H9 (cell line): ENCODE measurements around the gene RFT1. TPM values are rescaled to one million over a fixed set of nuclear protein-coding genes. Genes with fewer than 3 reads are reported as not detected.

Source experiments
- DNase-seq: peaks from one replicate; pipeline ENCODE4 v3.0.0-alpha.2; 2017
- H2AFZ ChIP-seq: one replicate; pipeline ENCODE4 v1.6.1; 2013; ENCODE audit warnings: mild to moderate bottlenecking, low read length, control low read depth, moderate library complexity
- H2AK5ac ChIP-seq: 2 replicates; pipeline ENCODE4 v1.6.1; 2013; ENCODE audit warnings: low read length, control low read depth, mixed read lengths; ENCODE audit not compliant: insufficient read length
- H2BK120ac ChIP-seq: one replicate; pipeline ENCODE4 v1.6.1; 2013; ENCODE audit warnings: low read depth, mild to moderate bottlenecking, low read length, control low read depth, inconsistent platforms; ENCODE audit not compliant: poor library complexity, severe bottlenecking
- H2BK12ac ChIP-seq: 2 replicates; pipeline ENCODE4 v1.6.1; 2013; ENCODE audit warnings: low read length, control low read depth, mixed read lengths, low read depth; ENCODE audit not compliant: insufficient read length
- H2BK15ac ChIP-seq: 2 replicates; pipeline ENCODE4 v1.6.1; 2013; ENCODE audit warnings: low read depth, low read length, control low read depth
- H2BK20ac ChIP-seq: one replicate; pipeline ENCODE4 v1.6.1; 2013; ENCODE audit warnings: low read depth, mild to moderate bottlenecking, low read length, control low read depth, inconsistent platforms; ENCODE audit not compliant: poor library complexity, severe bottlenecking
- H2BK5ac ChIP-seq: 2 replicates; pipeline ENCODE4 v1.6.1; 2013; ENCODE audit warnings: low read length, control low read depth, mixed read lengths; ENCODE audit not compliant: insufficient read length
- H3K14ac ChIP-seq: 2 replicates; pipeline ENCODE4 v1.6.1; 2013; ENCODE audit warnings: low read length, control low read depth; ENCODE audit not compliant: insufficient read depth
- H3K18ac ChIP-seq: 2 replicates; pipeline ENCODE4 v1.6.1; 2013; ENCODE audit warnings: low read depth, mild to moderate bottlenecking, mixed read lengths, low read length, control low read depth; ENCODE audit not compliant: insufficient read length
- H3K23ac ChIP-seq: 2 replicates; pipeline ENCODE4 v1.6.1; 2013; ENCODE audit warnings: low read length, control low read depth, mixed read lengths, low read depth; ENCODE audit not compliant: insufficient read length
- H3K23me2 ChIP-seq: 2 replicates; pipeline ENCODE4 v1.6.1; 2013; ENCODE audit warnings: low read depth, mild to moderate bottlenecking, mixed read lengths, low read length, control low read depth; ENCODE audit not compliant: insufficient read length, poor library complexity, severe bottlenecking
- H3K27ac ChIP-seq: 2 replicates; pipeline ENCODE4 v1.5.1; 2013; ENCODE audit warnings: low read length, control low read depth, mixed read lengths, low read depth; ENCODE audit not compliant: insufficient read length
- H3K27me3 ChIP-seq: 2 replicates; pipeline ENCODE4 v1.6.1; 2013; ENCODE audit warnings: low read length, control low read depth, inconsistent platforms; ENCODE audit not compliant: insufficient read depth
- H3K4ac ChIP-seq: 2 replicates; pipeline ENCODE4 v1.6.1; 2013; ENCODE audit warnings: low read depth, mild to moderate bottlenecking, control low read depth, inconsistent platforms, low read length, moderate library complexity
- H3K4me1 ChIP-seq: 2 replicates; pipeline ENCODE4 v1.6.1; 2013; ENCODE audit warnings: low read length, control low read depth, inconsistent platforms; ENCODE audit not compliant: insufficient read depth
- H3K4me2 ChIP-seq: 2 replicates; pipeline ENCODE4 v1.6.1; 2013; ENCODE audit warnings: low read length, control low read depth, mixed read lengths; ENCODE audit not compliant: insufficient read length, insufficient read depth
- H3K56ac ChIP-seq: 2 replicates; pipeline ENCODE4 v1.6.1; 2013; ENCODE audit warnings: low read depth, mild to moderate bottlenecking, mixed read lengths, low read length, control low read depth; ENCODE audit not compliant: insufficient read length
- H3K79me1 ChIP-seq: 2 replicates; pipeline ENCODE4 v1.6.1; 2013; ENCODE audit warnings: low read depth, mild to moderate bottlenecking, moderate library complexity, low read length, control low read depth, inconsistent platforms; ENCODE audit not compliant: insufficient read depth, poor library complexity, severe bottlenecking
- H3K79me2 ChIP-seq: 2 replicates; pipeline ENCODE4 v1.6.1; 2013; ENCODE audit warnings: low read length, control low read depth, inconsistent platforms; ENCODE audit not compliant: insufficient read depth
- H3K9ac ChIP-seq: 2 replicates; pipeline ENCODE4 v1.6.1; 2013; ENCODE audit warnings: low read length, control low read depth, mixed read lengths; ENCODE audit not compliant: insufficient read length; ENCODE audit errors: extremely low read depth
- H3K9me3 ChIP-seq: one replicate; pipeline ENCODE4 v1.6.1; 2013; ENCODE audit warnings: low read depth, low read length, inconsistent platforms; ENCODE audit not compliant: control insufficient read depth
- H3T11ph ChIP-seq: one replicate; pipeline ENCODE4 v1.6.1; 2013; ENCODE audit warnings: mild to moderate bottlenecking, low read length, control low read depth, inconsistent platforms
- H4K20me1 ChIP-seq: one replicate; pipeline ENCODE4 v1.6.1; 2013; ENCODE audit not compliant: control insufficient read depth, insufficient read length, insufficient read depth
- H4K5ac ChIP-seq: 2 replicates; pipeline ENCODE4 v1.6.1; 2013; ENCODE audit warnings: low read depth, mild to moderate bottlenecking, mixed read lengths, low read length, control low read depth; ENCODE audit not compliant: insufficient read length
- H4K8ac ChIP-seq: replicated peaks from 2 replicates; pipeline ENCODE4 v1.6.1; 2013; ENCODE audit warnings: low read length, control low read depth, mixed read lengths, low read depth; ENCODE audit not compliant: insufficient read length
- H4K91ac ChIP-seq: 2 replicates; pipeline ENCODE4 v1.6.1; 2013; ENCODE audit warnings: low read depth, mild to moderate bottlenecking, moderate library complexity, mixed read lengths, low read length, control low read depth; ENCODE audit not compliant: insufficient read length
- H3K27ac Mint-ChIP-seq, 3 experiments: 2 replicates in 2 of 3; 3 replicates in 1 of 3; pipeline ENCODE4 v1.8.0; 2020 to 2021; ENCODE audit warnings: mixed read lengths in 3 of 3, mild to moderate bottlenecking in 1 of 3, moderate library complexity in 1 of 3
- H3K27me3 Mint-ChIP-seq: 2 replicates; pipeline ENCODE4 v1.8.0; 2021; ENCODE audit warnings: low read depth, mild to moderate bottlenecking, moderate library complexity, mixed read lengths
- H3K36me3 Mint-ChIP-seq, 3 experiments: 2 replicates in 2 of 3; 3 replicates in 1 of 3; pipeline ENCODE4 v1.8.0; 2020 to 2021; ENCODE audit warnings: low read depth in 3 of 3, mixed read lengths in 3 of 3; ENCODE audit not compliant: insufficient read depth in 1 of 3
- H3K4me1 Mint-ChIP-seq, 2 experiments: 2 replicates each; pipeline ENCODE4 v1.8.0; 2020; ENCODE audit warnings: mixed read lengths in 2 of 2
- H3K4me3 Mint-ChIP-seq, 2 experiments: 2 replicates in 1 of 2; 3 replicates in 1 of 2; pipeline ENCODE4 v1.8.0; 2020 to 2021; ENCODE audit warnings: mild to moderate bottlenecking in 2 of 2, mixed read lengths in 2 of 2, moderate library complexity in 1 of 2
- H3K9me3 Mint-ChIP-seq, 2 experiments: 2 replicates in 1 of 2; 3 replicates in 1 of 2; pipeline ENCODE4 v1.8.0; 2020; ENCODE audit warnings: mild to moderate bottlenecking in 2 of 2, mixed read lengths in 2 of 2, moderate library complexity in 1 of 2
- WGBS: extraction: QIAGEN DNeasy Blood & Tissue Kit; methylation state at CpG from one replicate; pipeline ENCODE4 v1.1.7; 2013; ENCODE audit warnings: missing lambda C conversion rate, low lambda C conversion rate, mixed read lengths; ENCODE audit not compliant: insufficient read length; ENCODE audit errors: extremely low coverage; 5-methylcytosine and 5-hydroxymethylcytosine counted together
- total RNA-seq: library from RNA; stranded (reverse); gene quantifications from 2 replicates; pipeline ENCODE4 v1.2.1, GENCODE V29; 2021
- TF ChIP-seq, protein P1 (sequence below): fragments of 200-600 bp; sonication (generic); conservative IDR thresholded peaks from 3 replicates; pipeline ENCODE4 v1.8.0; 2021; ENCODE audit warnings: antibody characterized with exemption, mild to moderate bottlenecking

RFT1 gene
- total RNA-seq, 1 experiment from 2014 or later, result 24.1 TPM

DNA sequence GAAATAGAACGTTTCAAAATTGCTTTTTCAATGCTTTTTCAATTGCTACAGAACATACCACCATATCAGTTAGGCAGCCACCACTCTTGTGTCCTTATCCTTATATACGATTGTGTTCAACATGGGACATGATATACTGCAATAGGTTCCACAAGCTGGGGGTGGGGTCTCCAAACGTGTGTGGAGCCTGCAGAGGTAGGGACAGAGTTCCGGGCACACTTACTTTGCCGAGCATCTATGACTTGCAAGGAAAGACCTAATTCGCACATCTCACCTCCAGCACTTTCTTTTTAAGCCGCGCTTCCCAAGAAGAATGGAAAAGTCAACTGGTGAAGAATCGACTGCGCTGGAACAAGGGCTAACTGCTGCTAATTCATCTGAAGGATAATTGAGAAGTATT is 44.8 kb downstream of the RFT1 start:
- Mint-ChIP-seq H3K4me3 (no peak overlapping the region), H3K4me1 (peaks cover 0 to 2% of the 10 kb centered on the region in 2 experiments; a peak in 1 of 4 replicates), H3K9me3 (no peaks in the 10 kb centered on the region; a peak in 1 of 5 replicates), H3K36me3 (no peaks in the 10 kb centered on the region; a peak in 4 of 7 replicates), H3K27ac (no peak overlapping the region), H3K27me3 (peaks cover 2% of the 10 kb centered on the region)
- Histone ChIP-seq H3K9ac (no peak overlapping the region), H4K91ac (no peak overlapping the region), H3K4me2 (no peak overlapping the region), H2BK5ac (no peak overlapping the region), H3K27me3 (no peaks in the 10 kb centered on the region), H3K23ac (no peak overlapping the region), H3K4ac (no peak overlapping the region), H2AFZ (no peak overlapping the region), H3T11ph (no peak overlapping the region), H3K79me1 (no peaks in the 10 kb centered on the region), H3K23me2 (no peaks in the 10 kb centered on the region), H2AK5ac (no peak overlapping the region), H2BK120ac (no peak overlapping the region), H2BK12ac (no peak overlapping the region), H4K8ac (no peak overlapping the region), H4K5ac (no peak overlapping the region), H3K79me2 (no peaks in the 10 kb centered on the region), H2BK20ac (no peak overlapping the region), H3K56ac (no peak overlapping the region), H3K4me1 (no peaks in the 10 kb centered on the region), H3K27ac (no peak overlapping the region), H2BK15ac (no peak overlapping the region), H3K18ac (no peak overlapping the region), H4K20me1 (no peaks in the 10 kb centered on the region), H3K14ac (no peak overlapping the region), H3K9me3 (no peaks in the 10 kb centered on the region)
- TF ChIP-seq, protein P1, sequence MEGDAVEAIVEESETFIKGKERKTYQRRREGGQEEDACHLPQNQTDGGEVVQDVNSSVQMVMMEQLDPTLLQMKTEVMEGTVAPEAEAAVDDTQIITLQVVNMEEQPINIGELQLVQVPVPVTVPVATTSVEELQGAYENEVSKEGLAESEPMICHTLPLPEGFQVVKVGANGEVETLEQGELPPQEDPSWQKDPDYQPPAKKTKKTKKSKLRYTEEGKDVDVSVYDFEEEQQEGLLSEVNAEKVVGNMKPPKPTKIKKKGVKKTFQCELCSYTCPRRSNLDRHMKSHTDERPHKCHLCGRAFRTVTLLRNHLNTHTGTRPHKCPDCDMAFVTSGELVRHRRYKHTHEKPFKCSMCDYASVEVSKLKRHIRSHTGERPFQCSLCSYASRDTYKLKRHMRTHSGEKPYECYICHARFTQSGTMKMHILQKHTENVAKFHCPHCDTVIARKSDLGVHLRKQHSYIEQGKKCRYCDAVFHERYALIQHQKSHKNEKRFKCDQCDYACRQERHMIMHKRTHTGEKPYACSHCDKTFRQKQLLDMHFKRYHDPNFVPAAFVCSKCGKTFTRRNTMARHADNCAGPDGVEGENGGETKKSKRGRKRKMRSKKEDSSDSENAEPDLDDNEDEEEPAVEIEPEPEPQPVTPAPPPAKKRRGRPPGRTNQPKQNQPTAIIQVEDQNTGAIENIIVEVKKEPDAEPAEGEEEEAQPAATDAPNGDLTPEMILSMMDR, result no peak
- DNase-seq, result no peak
- no CpG with 5 or more reads among the region's 10 CpGs for WGBS
